ENCODE data around the gene APOM.

APOM gene

DNA sequence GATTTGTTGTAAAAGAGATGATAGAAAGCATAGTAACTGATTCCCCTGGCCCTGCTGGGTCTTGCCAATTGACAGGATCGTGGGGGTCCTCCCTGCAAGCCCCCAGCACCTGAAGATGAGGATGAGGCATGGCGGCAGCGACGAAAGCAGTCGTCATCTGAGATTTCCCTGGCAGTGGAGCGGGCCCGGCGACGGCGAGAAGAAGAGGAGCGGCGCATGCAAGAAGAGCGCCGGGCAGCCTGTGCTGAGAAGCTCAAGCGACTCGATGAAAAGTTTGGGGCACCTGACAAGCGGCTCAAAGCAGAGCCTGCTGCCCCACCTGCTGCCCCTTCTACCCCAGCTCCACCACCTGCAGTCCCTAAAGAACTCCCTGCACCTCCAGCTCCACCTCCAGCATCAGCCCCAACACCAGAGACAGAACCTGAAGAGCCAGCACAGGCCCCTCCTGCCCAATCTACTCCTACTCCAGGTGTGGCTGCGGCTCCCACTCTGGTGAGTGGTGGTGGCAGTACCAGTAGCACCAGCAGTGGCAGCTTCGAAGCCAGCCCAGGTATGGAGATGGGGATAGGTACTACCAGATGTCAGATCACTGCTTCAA lies 27.9 kb upstream of the APOM start:
- no peak overlapping the region for H3K4me2 ChIP-seq (ENCODE audit: low read length)
- H3K9me3 ChIP-seq (ENCODE audit: control insufficient read depth, insufficient read depth, low read length): no peaks in the 10 kb centered on the region
- TF ChIP-seq, protein P1, sequence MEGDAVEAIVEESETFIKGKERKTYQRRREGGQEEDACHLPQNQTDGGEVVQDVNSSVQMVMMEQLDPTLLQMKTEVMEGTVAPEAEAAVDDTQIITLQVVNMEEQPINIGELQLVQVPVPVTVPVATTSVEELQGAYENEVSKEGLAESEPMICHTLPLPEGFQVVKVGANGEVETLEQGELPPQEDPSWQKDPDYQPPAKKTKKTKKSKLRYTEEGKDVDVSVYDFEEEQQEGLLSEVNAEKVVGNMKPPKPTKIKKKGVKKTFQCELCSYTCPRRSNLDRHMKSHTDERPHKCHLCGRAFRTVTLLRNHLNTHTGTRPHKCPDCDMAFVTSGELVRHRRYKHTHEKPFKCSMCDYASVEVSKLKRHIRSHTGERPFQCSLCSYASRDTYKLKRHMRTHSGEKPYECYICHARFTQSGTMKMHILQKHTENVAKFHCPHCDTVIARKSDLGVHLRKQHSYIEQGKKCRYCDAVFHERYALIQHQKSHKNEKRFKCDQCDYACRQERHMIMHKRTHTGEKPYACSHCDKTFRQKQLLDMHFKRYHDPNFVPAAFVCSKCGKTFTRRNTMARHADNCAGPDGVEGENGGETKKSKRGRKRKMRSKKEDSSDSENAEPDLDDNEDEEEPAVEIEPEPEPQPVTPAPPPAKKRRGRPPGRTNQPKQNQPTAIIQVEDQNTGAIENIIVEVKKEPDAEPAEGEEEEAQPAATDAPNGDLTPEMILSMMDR (IDR thresholded peaks at IDR 0.05; ENCODE audit: low read depth, low read length, poor library complexity, severe bottlenecking): no peak
- no peak for TF ChIP-seq EZH2phosphoT487 (IDR thresholded peaks at IDR 0.05; ENCODE audit: borderline replicate concordance, low read length)
- H3K9me2 ChIP-seq (replicated peaks; ENCODE audit: control insufficient read depth, low read length): no peaks in the 10 kb centered on the region
- H3K27ac ChIP-seq (ENCODE audit: low read depth, low read length): no peak overlapping the region
- H4K20me1 ChIP-seq (ENCODE audit: control insufficient read depth, insufficient read depth, low read depth, low read length): peaks cover 5% of the 10 kb centered on the region; the same call in 1 of the 2 replicates
- H3K36me3 ChIP-seq (ENCODE audit: control insufficient read depth, low read length): peaks cover 100% of the 10 kb centered on the region
- peaks cover 1% of the 10 kb centered on the region for H3K4me1 ChIP-seq (ENCODE audit: control insufficient read depth, low read length)
- no peaks in the 10 kb centered on the region for H3K27me3 ChIP-seq (ENCODE audit: control insufficient read depth, low read length)
- 0 out of 2 replicates have a peak, but pooled peaks cover 2% of the 10 kb centered on the region for H3F3A ChIP-seq (ENCODE audit: control insufficient read depth, insufficient read depth)
- H3K4me3 ChIP-seq (ENCODE audit: low read length): no peak overlapping the region
- H3K79me2 ChIP-seq (ENCODE audit: control insufficient read depth, low read length): peaks cover 68% of the 10 kb centered on the region

DNA sequence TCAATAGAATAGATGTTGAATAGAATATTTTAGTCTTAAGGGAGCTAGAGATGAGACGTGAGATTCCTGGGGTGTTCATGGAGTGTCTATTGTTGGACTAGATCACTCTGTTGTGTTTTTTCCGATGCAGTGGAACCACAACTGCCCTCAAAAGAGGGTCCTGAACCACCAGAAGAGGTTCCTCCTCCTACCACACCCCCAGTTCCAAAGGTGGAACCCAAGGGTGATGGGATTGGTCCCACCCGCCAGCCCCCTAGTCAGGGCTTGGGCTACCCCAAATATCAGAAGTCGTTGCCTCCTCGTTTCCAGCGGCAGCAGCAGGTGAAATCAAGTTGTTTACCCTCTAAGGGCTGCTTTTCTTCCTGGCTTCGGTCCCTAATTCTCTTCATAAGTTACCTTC lies 26.7 kb upstream of the APOM start:
- H3F3A ChIP-seq (ENCODE audit: control insufficient read depth, insufficient read depth): peaks cover 8% of the 10 kb centered on the region; the same call in 1 of the 2 replicates
- H3K36me3 ChIP-seq (ENCODE audit: control insufficient read depth, low read length): peaks cover 100% of the 10 kb centered on the region
- H3K9me2 ChIP-seq (replicated peaks; ENCODE audit: control insufficient read depth, low read length): no peaks in the 10 kb centered on the region
- no peak overlapping the region for H3K27ac ChIP-seq (ENCODE audit: low read depth, low read length)
- peaks cover 4% of the 10 kb centered on the region; the same call in 1 of the 2 replicates for H4K20me1 ChIP-seq (ENCODE audit: control insufficient read depth, insufficient read depth, low read depth, low read length)
- no peaks in the 10 kb centered on the region for H3K4me1 ChIP-seq (ENCODE audit: control insufficient read depth, low read length)
- no peak for TF ChIP-seq EZH2phosphoT487 (IDR thresholded peaks at IDR 0.05; ENCODE audit: borderline replicate concordance, low read length)
- TF ChIP-seq, protein P1 (IDR thresholded peaks at IDR 0.05; ENCODE audit: low read depth, low read length, poor library complexity, severe bottlenecking): no peak
- no peak overlapping the region for H3K4me2 ChIP-seq (ENCODE audit: low read length)
- H3K27me3 ChIP-seq (ENCODE audit: control insufficient read depth, low read length): no peaks in the 10 kb centered on the region
- no peak overlapping the region for H3K4me3 ChIP-seq (ENCODE audit: low read length)
- H3K79me2 ChIP-seq (ENCODE audit: control insufficient read depth, low read length): peaks cover 61% of the 10 kb centered on the region
- H3K9me3 ChIP-seq (ENCODE audit: control insufficient read depth, insufficient read depth, low read length): no peaks in the 10 kb centered on the region

DNA sequence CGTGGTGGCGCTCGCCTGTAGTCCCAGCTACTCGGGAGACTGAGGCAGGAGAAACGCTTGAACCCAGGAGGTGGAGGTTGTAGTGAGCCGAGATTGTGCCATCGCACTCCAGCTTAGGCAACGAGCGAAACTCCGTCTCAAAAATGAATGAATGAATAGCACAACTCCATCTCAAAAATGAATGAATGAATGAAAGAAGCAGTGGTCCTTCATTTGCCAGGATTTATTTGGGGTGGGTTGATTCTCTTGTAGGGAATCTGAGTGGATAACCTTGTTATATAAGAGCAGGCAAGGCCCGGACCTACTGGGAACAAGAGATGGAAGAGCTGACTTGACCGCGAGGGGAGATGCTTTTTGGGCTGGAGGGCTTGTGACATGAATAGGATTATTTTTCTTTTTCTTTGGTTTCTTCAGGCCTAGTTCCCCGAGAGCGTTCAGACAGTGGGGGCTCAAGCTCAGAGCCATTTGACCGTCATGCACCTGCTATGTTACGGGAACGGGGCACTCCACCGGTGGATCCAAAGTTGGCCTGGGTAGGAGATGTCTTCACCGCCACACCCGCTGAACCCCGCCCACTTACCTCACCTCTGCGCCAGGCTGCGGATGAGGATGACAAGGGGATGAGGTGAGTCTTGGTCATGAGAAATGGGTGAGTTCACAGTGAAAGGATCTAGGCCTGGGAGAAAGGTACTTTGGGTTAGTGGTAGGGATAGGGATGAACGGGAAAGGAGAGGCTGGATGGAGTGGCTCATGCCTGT lies 25.3 kb upstream of the APOM start:
- Histone ChIP-seq H3K9me2 (replicated peaks; ENCODE audit: control insufficient read depth, low read length) (no peaks in the 10 kb centered on the region), H3K27ac (ENCODE audit: low read depth, low read length) (no peak overlapping the region), H3K4me2 (ENCODE audit: low read length) (no peak overlapping the region), H3K27me3 (ENCODE audit: control insufficient read depth, low read length) (no peaks in the 10 kb centered on the region), H3K79me2 (ENCODE audit: control insufficient read depth, low read length) (peaks cover 50% of the 10 kb centered on the region), H3K4me1 (ENCODE audit: control insufficient read depth, low read length) (no peaks in the 10 kb centered on the region), H3K4me3 (ENCODE audit: low read length) (no peak overlapping the region), H4K20me1 (ENCODE audit: control insufficient read depth, insufficient read depth, low read depth, low read length) (peaks cover 4% of the 10 kb centered on the region; the same call in 1 of the 2 replicates), H3F3A (ENCODE audit: control insufficient read depth, insufficient read depth) (peaks cover 18% of the 10 kb centered on the region; the same call in 1 of the 2 replicates), H3K36me3 (ENCODE audit: control insufficient read depth, low read length) (peaks cover 100% of the 10 kb centered on the region), H3K9me3 (ENCODE audit: control insufficient read depth, insufficient read depth, low read length) (no peaks in the 10 kb centered on the region)
- TF ChIP-seq, protein P1 (IDR thresholded peaks at IDR 0.05; ENCODE audit: low read depth, low read length, poor library complexity, severe bottlenecking): no peak
- no peak for TF ChIP-seq EZH2phosphoT487 (IDR thresholded peaks at IDR 0.05; ENCODE audit: borderline replicate concordance, low read length)

Measured in DOHH2 (cell line).